HG02938 (cell line): Measurements from ENCODE around the gene QRICH1.
A peak's percentile ranks its signal among the peaks of the same experiment; 100 is the strongest.
"Not testable (repeated sequence)": the region's sequence is repeated elsewhere in the genome, so short reads cannot be mapped to it uniquely, and the experiment has no call there.

Experiments
- ATAC-seq: cut with Tn5 transposase; IDR thresholded peaks from one replicate; pipeline ENCODE4 v1.9.1; 2021; ENCODE audit warnings: mild to moderate bottlenecking, moderate library complexity; ENCODE audit not compliant: unreplicated experiment

Gene QRICH1

DNA sequence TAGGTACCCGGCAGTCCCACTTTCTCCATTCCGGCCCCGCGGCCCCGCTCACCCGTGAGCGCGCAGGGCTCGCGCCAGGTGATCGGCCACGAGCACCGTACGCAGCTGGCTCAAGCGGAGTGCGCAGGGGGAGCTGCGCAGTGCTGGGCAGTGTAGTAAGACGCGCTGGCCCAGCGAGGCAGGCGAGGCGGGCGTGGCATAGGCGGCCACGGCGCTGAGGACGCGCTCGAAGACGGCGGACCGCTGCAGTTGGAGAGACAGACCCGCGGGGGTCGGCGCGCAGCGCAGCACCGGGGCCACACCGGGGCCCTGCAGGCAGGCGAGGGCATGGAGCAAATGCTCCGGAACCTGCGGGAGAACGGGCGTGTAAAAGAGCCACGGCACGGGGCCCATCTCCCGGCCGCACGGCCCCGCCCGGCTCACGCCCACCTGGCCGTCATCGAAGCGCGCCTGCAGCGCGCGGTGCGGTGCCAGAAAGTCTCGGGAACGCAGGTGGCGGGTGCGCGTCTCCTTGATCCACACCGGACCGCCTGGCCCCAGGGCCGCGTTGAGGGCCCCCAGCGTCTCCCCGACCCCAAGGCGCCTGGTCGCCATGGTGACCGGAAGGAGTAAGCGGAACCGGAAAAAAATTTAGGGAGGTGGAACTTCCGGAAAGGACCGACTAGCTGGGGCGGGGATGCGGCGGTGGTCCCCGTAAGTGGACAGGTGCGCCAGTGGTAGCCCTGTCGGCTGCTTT lies 75.7 kb downstream of the QRICH1 start, which contains the start of gene DALRD3:
DALRD3 (minus strand) TSS at position 610 of the 736 bp plus-strand sequence; CDS start at position 594, 16 bp downstream.
- ATAC-seq = no peak

DNA sequence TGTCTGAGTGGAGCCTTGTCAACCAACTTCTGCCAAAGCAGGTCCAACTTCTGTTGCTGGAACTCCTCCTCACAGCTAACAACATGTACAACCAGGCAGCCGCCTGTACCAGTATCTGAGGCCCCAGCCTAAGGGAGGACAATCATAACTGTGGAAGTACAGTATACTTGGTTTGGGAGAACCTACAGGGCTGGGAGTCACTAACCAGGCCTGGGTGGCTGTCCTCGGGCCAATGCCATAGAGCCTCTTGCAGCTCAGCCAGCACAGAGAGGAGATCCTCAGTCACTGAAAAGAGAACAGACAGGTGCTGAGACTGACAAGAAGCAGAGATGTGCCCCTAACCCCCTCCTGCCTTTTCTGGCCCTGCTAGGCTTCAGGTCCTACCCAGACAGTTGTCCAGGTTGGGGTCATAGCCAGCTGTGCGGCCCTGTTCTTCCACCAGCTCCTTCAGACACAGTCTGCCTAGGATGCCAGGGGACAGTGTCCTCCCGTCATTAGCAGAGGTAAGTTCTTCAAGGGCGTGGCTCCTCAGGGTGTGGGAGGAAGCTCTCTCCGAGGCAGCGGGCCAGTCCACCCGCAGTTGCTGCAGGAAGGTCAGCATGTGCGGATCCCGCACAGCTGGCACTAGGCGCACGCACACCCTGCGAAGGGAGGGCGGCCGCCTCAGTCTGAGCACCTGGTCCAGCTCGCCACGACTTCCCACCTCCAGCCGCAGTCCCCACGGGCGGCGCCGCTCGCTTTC lies 76.5 kb downstream of the QRICH1 start:
- no peak for ATAC-seq

DNA sequence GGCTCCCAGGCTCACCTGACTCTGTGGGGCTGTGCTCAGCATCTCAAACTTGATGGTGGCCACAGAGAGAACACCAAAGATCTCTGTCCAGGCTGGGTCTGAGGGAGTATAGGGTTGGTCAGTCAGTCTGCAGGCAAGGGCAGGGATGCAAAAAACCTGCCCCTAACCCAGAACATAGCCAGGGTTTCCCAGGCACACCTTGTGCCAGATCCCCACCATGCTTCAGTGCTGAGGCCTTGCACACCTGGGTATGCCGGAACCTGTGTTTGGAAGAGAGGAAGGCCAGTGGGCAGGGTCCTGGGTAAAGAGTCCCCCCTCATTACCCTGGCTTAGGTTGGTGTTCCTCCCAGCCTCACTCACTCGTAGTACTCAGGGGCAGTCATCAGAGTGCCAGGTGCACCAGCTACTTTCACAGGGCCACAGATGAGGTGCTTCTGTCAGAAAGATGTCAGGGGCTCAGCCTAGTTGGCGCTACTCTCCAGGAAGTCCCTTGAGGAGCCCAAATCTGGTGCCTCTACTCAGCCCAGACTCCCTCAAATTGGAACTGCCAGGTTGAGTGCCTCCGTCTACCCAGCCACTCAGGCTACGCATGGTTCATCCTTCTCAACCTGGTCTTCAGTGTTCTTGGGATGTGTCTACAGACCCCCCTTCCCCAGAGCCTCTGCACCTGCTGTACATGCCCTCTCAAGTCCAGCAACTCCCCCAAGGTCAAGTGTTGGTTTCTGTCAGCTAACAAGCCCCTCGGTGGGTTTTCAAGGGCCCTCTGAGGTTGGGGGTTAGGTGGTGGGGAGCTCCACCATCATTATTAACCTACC lies 77.2 kb downstream of the QRICH1 start:
- ATAC-seq = no peak

DNA sequence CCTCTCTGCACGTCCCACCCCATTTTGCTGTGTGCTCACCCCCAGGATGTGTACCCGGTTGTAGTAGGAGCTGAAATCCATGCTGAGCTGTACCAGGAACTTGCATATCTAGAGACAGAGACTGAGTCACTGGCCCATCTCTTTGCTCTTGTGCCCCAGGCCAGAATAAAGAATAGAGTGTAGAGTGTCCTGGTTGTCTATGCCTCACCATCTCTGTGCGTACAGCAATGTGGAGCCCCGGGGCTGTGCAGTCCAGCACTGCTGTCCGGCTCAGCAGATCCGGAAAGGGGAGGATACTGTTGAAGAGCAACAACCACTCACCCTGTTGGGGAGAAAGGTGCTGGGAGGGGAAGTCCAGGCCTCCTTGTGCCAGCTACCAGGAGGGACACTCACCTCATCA lies 78.1 kb downstream of the QRICH1 start:
- no peak for ATAC-seq

DNA sequence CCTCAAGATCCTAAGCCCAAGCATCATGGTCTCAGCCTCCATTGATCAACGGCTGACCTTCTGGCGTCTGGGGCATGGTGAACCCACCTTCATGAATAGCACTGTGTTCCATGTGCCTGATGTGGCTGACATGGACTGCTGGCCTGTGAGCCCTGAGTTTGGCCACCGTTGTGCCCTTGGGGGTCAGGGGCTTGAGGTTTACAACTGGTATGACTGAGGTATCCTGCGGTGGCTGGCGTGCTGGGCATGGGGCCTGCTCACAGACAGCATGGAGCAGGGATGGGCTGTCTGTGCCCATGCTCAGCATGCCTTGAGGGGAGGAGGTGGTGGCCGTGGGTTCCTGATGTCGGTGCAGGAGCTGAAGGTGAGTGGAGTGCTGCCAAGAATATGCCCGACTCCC lies 78.8 kb downstream of the QRICH1 start:
- no peak for ATAC-seq

DNA sequence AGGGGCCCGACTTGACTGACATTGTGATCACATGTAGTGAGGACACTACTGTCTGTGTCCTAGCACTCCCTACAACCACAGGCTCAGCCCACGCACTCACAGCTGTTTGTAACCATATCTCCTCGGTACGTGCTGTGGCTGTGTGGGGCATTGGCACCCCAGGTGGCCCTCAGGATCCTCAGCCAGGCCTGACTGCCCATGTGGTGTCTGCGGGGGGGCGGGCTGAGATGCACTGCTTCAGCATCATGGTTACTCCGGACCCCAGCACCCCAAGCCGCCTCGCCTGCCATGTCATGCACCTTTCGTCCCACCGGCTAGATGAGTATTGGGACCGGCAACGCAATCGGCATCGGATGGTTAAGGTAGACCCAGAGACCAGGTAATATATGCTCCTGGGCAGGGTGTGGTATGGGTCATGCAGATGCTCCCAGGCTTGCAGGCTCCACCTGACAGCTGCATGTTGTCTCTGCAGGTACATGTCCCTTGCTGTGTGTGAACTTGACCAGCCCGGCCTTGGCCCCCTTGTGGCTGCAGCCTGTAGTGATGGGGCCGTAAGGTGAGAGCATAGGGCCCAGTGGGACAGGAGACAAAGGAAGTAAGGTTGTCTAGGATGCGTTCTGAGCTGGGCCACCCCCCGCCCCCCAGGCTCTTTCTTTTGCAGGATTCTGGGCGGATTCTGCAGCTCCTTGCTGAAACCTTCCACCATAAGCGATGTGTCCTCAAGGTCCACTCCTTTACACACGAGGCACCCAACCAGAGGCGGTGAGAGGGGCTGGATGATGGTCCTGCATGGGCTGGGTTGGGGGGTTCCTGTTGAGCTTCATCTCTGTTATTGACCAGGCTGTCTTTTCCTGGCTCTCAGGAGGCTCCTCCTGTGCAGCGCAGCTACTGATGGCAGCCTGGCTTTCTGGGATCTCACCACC lies 79.9 kb downstream of the QRICH1 start:
- no peak for ATAC-seq

DNA sequence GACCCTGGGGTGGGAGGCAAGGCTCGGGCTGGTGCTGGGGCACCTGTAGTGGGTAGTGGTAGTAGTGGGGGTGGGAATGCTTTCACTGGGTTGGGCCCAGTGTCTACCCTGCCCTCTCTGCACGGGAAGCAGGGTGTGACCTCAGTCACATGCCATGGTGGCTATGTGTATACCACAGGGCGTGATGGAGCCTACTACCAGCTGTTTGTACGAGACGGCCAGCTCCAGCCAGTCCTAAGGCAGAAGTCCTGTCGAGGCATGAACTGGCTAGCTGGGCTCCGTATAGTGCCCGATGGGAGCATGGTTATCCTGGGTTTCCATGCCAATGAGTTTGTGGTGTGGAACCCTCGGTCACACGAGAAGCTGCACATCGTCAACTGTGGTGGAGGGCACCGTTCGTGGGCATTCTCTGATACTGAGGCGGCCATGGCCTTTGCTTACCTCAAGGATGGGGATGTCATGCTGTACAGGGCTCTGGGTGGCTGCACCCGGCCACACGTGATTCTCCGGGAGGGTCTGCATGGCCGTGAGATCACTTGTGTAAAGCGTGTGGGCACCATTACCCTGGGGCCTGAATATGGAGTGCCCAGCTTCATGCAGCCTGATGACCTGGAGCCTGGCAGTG lies 80.6 kb downstream of the QRICH1 start:
- no peak for ATAC-seq

DNA sequence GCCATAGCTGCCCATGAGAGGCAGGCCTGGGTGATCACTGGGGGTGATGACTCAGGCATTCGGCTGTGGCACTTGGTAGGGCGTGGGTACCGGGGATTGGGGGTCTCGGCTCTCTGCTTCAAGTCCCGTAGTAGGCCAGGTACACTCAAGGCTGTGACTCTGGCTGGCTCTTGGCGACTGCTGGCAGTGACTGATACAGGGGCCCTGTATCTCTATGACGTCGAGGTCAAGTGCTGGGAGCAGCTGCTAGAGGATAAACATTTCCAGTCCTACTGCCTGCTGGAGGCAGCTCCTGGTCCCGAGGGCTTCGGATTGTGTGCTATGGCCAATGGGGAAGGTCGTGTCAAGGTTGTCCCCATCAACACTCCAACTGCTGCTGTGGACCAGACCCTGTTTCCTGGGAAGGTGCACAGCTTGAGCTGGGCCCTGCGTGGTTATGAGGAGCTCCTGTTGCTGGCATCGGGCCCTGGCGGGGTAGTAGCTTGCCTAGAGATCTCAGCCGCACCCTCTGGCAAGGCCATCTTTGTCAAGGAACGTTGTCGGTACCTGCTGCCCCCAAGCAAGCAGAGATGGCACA lies 81.3 kb downstream of the QRICH1 start:
- ATAC-seq = no peak

DNA sequence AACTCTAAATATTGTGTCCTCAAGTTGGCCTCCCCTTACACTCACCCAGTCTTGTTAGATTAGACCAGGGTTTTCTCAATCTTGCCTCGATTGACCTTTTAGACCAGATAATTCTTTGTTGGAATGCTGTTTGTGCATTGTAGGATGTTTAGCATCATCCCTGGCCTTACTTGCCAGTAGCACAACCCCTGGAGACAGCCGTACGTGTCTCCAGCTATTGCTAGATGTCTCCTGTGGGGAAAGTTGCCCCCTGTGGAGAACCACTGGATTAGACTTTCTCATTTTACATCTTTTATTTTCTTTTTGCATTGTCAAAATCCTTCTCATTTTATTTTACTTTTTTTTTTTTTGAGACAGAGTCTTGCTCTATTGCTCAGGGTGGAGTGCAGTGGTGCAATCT lies 84.5 kb downstream of the QRICH1 start:
- ATAC-seq = no peak

DNA sequence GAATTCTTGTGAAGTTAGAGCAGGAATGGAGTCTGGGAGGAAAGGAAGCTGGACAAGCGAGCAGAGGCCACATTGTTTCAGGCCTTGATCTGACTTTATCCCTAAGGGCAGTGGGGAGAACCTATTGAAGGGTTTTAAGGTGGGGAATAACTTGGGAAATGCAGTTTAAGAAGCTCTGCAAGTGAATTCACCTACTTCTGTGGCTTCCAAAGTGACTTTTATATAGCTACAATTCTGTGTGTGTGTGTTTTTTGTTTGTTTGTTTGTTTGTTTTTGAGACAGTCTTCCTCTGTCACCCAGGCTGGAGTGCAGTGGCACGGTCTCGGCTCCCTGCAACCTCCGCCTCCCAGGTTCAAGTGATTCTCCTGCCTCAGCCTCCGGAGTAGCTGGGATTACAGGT lies 85.2 kb downstream of the QRICH1 start:
- not testable (repeated sequence) for ATAC-seq

DNA sequence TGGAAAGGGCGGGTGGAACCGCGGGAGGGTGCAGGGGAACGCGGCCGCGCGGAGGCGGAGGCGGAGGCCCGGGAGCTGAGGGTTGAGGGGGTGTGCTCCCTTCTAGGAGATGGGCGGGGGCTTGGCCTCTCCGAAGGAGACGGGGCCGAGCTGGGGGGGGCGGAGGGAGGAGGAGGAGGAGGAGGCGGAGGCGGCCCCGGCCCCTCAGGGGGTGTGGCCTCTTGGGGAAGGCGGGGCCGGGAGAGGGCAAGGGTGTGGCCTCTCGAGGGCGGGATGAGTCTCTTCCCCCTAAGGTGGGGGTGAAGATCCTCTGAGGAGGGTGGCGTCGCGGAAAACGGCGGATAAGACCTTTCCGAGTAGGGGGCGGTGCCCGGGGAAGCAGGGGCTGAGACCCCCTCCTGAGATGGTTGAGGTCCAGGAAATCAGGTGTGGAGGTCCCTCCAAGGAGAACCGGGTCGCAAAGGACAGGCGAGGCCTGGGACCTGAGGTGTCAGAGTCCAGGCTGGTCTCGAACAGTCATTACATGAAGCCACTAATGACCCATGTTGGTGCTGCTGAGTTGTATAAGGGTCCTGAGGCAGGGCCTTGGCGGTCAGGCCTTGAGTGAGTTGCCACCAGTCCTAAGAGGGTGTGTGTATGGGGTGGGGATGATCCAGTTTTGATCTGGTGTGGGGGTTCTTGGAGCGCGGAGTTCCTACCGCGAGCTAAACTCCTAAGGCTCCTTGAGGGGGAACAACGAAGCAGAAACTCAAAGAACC lies 85.9 kb downstream of the QRICH1 start:
- ATAC-seq = peak; percentile 35

DNA sequence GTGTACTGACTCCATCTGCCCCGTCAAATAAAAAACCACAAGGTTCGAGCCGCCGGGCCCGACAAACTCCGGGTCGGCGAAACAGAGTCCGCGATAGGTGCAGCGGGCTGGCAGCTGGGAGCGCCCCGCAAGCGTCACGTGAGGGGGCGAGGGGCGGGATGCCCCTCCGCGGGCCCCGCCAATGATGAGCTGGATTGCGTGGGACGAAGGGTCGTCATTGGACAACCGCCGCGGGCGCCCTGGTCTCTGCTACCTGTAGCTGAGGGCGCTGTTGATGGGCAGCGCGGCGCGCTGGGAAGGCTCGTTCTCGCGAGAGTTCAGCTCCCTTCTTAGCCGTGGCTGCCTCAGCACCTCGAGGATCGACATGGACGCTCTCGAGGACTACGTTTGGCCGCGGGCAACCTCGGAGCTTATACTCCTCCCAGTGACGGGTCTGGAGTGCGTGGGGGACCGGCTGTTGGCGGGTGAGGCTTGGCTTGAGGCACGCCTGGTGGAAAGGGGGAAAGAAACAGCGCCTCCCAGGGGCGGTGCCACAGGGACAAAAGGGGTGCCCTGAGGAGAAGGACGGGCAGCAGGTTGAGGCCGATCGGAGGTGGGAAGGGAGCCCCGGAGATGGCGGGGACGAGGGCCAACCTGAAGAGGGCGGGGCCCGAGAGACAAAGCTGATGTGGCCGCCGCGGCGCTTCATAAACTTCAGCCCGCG lies 86.7 kb downstream of the QRICH1 start, which contains the start of gene WDR6:
WDR6 (plus strand) TSS at position 324 of the 703 bp plus-strand sequence; CDS start at position 365, 41 bp downstream.
- peak; percentile 79 for ATAC-seq

DNA sequence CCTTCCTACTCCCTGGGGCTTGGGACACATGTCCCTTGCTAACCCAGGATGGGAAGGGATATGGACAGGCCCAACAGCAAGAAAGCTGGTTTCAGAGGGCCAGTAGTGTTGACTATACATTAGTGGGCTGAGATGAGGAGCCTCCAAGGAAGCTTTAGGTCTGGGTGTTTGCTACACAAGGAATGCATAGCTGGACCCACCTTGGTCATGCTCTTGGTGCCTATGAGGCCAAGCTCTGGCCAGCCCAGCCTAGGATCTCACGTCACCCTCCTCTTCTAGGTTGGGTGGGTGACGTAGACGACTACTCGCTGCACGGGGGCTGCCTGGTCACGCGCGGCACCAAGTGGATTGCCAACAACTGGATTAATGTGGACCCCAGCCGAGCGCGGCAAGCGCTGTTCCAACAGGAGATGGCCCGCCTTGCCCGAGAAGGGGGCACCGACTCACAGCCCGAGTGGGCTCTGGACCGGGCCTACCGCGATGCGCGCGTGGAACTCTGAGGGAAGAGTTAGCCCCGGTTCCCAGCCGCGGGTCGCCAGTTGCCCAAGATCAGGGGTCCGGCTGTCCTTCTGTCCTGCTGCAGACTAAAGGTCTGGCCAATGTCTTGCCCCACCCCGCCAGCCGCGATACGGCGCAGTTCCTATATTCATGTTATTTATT lies 87.3 kb downstream of the QRICH1 start:
- no peak for ATAC-seq

DNA sequence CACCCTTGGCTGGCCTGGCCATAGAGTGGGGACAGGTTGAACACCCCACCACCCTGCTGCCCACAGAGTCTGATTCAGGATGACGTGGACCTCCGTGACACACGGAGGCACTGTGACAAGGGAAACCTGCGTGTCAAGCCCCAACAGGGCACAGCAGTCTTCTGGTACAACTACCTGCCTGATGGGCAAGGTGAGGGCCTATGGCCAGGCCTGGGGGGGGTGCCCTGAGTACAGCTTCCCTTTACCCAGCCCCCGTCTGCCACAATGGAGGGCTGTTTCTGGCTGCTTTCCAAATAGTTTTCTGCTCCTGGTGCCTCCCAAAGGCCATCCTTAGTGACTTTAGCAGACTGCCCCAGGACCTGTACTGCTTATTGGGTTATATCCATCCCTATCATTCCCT lies 87.9 kb downstream of the QRICH1 start:
- ATAC-seq = no peak

DNA sequence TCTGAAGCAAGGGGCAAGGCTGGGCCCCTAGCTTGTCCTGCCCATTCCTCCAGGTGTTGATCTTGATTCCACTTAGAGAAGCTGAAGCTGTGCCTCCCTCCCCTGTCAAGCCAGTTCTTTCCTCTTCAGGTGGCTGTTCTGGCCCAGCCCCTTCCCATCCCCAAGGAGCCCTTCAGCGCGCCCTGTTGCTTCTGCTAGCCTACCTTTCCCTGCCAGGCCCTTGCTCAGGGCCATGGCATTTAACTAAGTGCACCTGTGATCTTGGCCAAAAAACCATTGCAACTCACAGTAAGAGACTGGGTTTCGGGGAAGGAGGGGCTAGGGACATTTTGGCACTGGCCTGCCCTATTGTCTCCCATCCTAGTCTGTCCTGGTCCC lies 88.6 kb downstream of the QRICH1 start:
- ATAC-seq = no peak

DNA sequence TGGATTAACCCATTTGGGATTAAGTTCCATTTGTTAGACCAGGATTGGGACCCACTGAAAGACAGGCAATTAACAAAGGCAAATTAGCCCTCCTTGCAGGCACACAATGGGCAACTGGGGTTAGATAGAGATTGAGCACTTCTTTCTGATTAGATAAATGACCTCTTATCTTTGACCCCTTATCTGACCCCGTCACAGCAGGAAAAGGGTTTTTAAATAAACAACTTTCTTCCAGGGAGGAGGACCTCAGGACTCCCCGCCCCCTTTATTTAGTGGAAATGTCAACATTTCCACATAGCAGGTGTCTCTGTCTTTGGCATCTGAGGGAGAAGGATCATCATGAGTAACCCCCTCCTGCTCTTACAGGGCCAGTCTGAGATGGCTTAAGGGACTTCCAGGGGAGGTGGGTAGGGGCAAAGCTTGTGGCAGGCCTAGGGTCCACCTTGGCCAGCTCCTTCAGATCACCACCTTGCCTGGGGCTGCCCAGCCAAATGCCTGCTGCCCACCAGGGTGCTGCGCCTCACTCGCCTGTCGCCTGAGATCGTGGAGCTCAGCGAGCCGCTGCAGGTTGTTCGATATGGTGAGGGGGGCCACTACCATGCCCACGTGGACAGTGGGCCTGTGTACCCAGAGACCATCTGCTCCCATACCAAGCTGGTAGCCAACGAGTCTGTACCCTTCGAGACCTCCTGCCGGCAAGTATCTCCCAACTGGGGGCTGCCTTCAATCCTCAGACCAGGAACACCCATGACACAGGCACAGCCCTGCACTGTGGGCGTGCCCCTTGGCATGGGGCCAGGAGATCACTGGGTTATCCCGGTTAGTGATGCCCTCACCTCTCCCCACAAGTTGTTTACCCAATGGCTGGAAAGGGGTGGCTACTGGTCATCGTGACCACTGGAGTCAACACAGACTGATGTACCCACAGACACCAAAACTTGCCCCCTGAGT lies 89.2 kb downstream of the QRICH1 start:
- no peak for ATAC-seq

DNA sequence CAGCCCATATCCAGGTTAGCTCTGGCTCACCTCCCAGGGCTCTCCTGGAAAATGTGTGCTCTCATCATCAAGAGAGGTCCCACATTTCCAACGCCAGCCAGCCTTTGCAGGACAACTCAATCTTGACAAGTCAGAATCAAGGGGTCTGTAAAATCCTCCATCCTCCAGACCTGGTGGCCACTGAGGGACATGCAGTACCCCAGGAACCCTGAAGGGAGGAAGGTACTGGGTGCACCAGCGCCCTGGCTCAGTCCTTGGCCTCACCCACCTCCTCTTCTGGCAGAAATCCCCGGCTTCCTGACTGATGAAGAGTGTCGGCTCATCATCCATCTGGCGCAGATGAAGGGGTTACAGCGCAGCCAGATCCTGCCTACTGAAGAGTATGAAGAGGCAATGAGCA lies 92.7 kb downstream of the QRICH1 start:
- no peak for ATAC-seq
